Mesenchymal stem cell (in vitro differentiated cells and primary cell): ENCODE data around the gene DGKH.
"Not testable (repeated sequence)": the region's sequence is repeated elsewhere in the genome, so short reads cannot be mapped to it uniquely, and the experiment has no call there.

Source experiments
- DNase-seq: peaks from one replicate; pipeline ENCODE4 v3.0.0-alpha.2; 2013
- H2AFZ ChIP-seq: one replicate; pipeline ENCODE4 v1.6.1; 2013; ENCODE audit warnings: low read depth, mild to moderate bottlenecking, control low read depth, inconsistent platforms, low read length, moderate library complexity
- H2AK5ac ChIP-seq: 2 replicates; pipeline ENCODE4 v1.6.1; 2013; ENCODE audit warnings: low read length, moderate library complexity, mild to moderate bottlenecking, inconsistent platforms; ENCODE audit not compliant: severe bottlenecking
- H2BK120ac ChIP-seq: one replicate; pipeline ENCODE4 v1.6.1; 2013; ENCODE audit warnings: low read depth, mild to moderate bottlenecking, inconsistent platforms, low read length, moderate library complexity
- H2BK12ac ChIP-seq, 2 experiments: one replicate each; pipeline ENCODE4 v1.6.1; 2013; ENCODE audit warnings: inconsistent platforms in 2 of 2, low read length in 2 of 2, mild to moderate bottlenecking in 2 of 2, moderate library complexity in 2 of 2, control low read depth in 1 of 2
- H2BK15ac ChIP-seq: one replicate; pipeline ENCODE4 v1.6.1; 2013; ENCODE audit warnings: mild to moderate bottlenecking, low read depth, inconsistent platforms; ENCODE audit not compliant: poor library complexity, severe bottlenecking
- H2BK5ac ChIP-seq: 2 replicates; pipeline ENCODE4 v1.6.1; 2013; ENCODE audit warnings: low read depth, mild to moderate bottlenecking, low read length, control low read depth, inconsistent platforms; ENCODE audit not compliant: poor library complexity, severe bottlenecking
- H3K14ac ChIP-seq, 2 experiments: one replicate each; pipeline ENCODE4 v1.6.1; 2013; ENCODE audit warnings: inconsistent platforms in 2 of 2, low read length in 2 of 2, control low read depth in 1 of 2, mild to moderate bottlenecking in 1 of 2, moderate library complexity in 1 of 2
- H3K18ac ChIP-seq, 2 experiments: one replicate each; pipeline ENCODE4 v1.6.1; 2013; ENCODE audit warnings: inconsistent platforms in 2 of 2, low read length in 2 of 2, control low read depth in 1 of 2, low read depth in 1 of 2, mild to moderate bottlenecking in 1 of 2
- H3K23ac ChIP-seq, 2 experiments: one replicate each; pipeline ENCODE4 v1.6.1; 2013; ENCODE audit warnings: inconsistent platforms in 2 of 2, low read length in 2 of 2, mild to moderate bottlenecking in 2 of 2, moderate library complexity in 2 of 2, control low read depth in 1 of 2
- H3K27ac ChIP-seq: 2 replicates; pipeline ENCODE4 v1.5.1; 2013; ENCODE audit warnings: mild to moderate bottlenecking, moderate library complexity, low read length, control low read depth, inconsistent platforms; ENCODE audit not compliant: poor library complexity, severe bottlenecking
- H3K27me3 ChIP-seq, 2 experiments: 2 replicates each; pipeline versions ENCODE4 v1.6.1 to v1.7.0; 2013; ENCODE audit warnings: low read length in 2 of 2, mild to moderate bottlenecking in 2 of 2, moderate library complexity in 2 of 2, control low read depth in 1 of 2, inconsistent platforms in 1 of 2; ENCODE audit not compliant: control insufficient read depth in 1 of 2, insufficient read depth in 1 of 2
- H3K36me3 ChIP-seq, 2 experiments: 2 replicates each; pipeline versions ENCODE4 v1.6.1 to v1.7.0; 2013; ENCODE audit warnings: low read length in 2 of 2, control low read depth in 1 of 2, inconsistent platforms in 1 of 2, low read depth in 1 of 2, mild to moderate bottlenecking in 1 of 2; ENCODE audit not compliant: insufficient read depth in 2 of 2, control insufficient read depth in 1 of 2
- H3K4ac ChIP-seq, 2 experiments: one replicate each; pipeline ENCODE4 v1.6.1; 2013; ENCODE audit warnings: inconsistent platforms in 2 of 2, low read length in 2 of 2, mild to moderate bottlenecking in 2 of 2, moderate library complexity in 2 of 2, control low read depth in 1 of 2, low read depth in 1 of 2
- H3K4me1 ChIP-seq: 2 replicates; pipeline ENCODE4 v1.6.1; 2013; ENCODE audit warnings: low read depth, low read length, control low read depth; ENCODE audit not compliant: control insufficient read depth, insufficient read depth
- H3K4me2 ChIP-seq: 2 replicates; pipeline ENCODE4 v1.6.1; 2013; ENCODE audit warnings: low read length, mild to moderate bottlenecking, inconsistent platforms; ENCODE audit not compliant: poor library complexity, severe bottlenecking
- H3K4me3 ChIP-seq, 2 experiments: 2 replicates each; pipeline versions ENCODE4 v1.5.1 to v1.7.0; 2013; ENCODE audit warnings: low read length in 2 of 2, mild to moderate bottlenecking in 2 of 2, control low read depth in 1 of 2, low read depth in 1 of 2; ENCODE audit not compliant: insufficient read depth in 1 of 2
- H3K79me1 ChIP-seq: replicated peaks from 2 replicates; pipeline ENCODE4 v1.6.1; 2013; ENCODE audit warnings: mild to moderate bottlenecking, control low read depth, low read length, inconsistent platforms; ENCODE audit not compliant: poor library complexity, severe bottlenecking
- H3K9ac ChIP-seq: 2 replicates; pipeline ENCODE4 v1.7.0; 2013; ENCODE audit warnings: mild to moderate bottlenecking, low read length, moderate library complexity
- H3K9me3 ChIP-seq: 2 replicates; pipeline ENCODE4 v1.7.0; 2013; ENCODE audit warnings: mild to moderate bottlenecking, low read length; ENCODE audit not compliant: control insufficient read depth
- H4K8ac ChIP-seq: one replicate; pipeline ENCODE4 v1.6.1; 2013; ENCODE audit warnings: inconsistent platforms, mild to moderate bottlenecking, low read length, moderate library complexity
- H4K91ac ChIP-seq: one replicate; pipeline ENCODE4 v1.6.1; 2013; ENCODE audit warnings: mild to moderate bottlenecking, low read length, inconsistent platforms
- WGBS: methylation state at CpG from one replicate; pipeline ENCODE4 v1.1.7; 2013; ENCODE audit warnings: mixed read lengths; 5-methylcytosine and 5-hydroxymethylcytosine counted together

The DGKH gene

GRCh38 chr13:42070599-42070998 lies 22.2 kb downstream of the DGKH start:
- not testable (repeated sequence) for H3K4me3 ChIP-seq, H3K23ac ChIP-seq, H2BK5ac ChIP-seq, H3K36me3 ChIP-seq, H2BK15ac ChIP-seq, H3K18ac ChIP-seq, H3K9ac ChIP-seq, H2AFZ ChIP-seq, H2BK120ac ChIP-seq, H2BK12ac ChIP-seq, H3K9me3 ChIP-seq, H3K4me1 ChIP-seq, H4K8ac ChIP-seq, H2AK5ac ChIP-seq, H4K91ac ChIP-seq, H3K27ac ChIP-seq, H3K4ac ChIP-seq, H3K4me2 ChIP-seq, H3K14ac ChIP-seq, H3K27me3 ChIP-seq
- DNase-seq = peak; percentile 28
- peaks cover 10% of the 10 kb centered on the region for H3K79me1 ChIP-seq
- 69% methylated on average over 2 of the region's 2 CpGs for WGBS

DNA sequence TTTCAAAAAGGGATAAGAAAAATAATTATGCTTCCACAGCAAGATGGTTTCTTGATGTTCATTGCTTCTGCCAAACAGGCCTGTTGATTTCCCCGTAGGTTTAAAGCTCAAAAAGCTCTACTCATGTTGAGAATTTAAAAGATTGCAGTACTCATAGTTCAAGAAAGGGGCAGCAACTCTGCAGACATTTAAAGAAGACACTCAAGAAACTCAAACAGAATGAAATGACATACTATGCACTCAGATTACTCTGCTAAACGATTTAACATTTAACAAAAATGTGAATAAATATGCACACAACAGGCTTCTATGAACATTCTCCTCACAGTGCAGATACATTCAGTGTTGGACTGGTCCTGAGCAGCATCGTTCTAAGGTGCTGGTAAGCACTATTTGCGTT lies 22.7 kb downstream of the DGKH start:
- WGBS = 99% methylated on average over 4 of the region's 4 CpGs
- DNase-seq, H3K23ac ChIP-seq, H4K91ac ChIP-seq, H3K9ac ChIP-seq, H3K4me1 ChIP-seq, H2AFZ ChIP-seq, H3K4ac ChIP-seq, H2BK120ac ChIP-seq, H3K9me3 ChIP-seq, H3K27me3 ChIP-seq, H3K4me2 ChIP-seq, H2AK5ac ChIP-seq, H3K18ac ChIP-seq, H2BK5ac ChIP-seq, H3K79me1 ChIP-seq, H4K8ac ChIP-seq, H3K4me3 ChIP-seq, H2BK15ac ChIP-seq, H3K27ac ChIP-seq, H3K14ac ChIP-seq, H3K36me3 ChIP-seq, H2BK12ac ChIP-seq: not testable (repeated sequence)

- Histone ChIP-seq H3K18ac (no peak overlapping the region), H4K8ac (no peak overlapping the region), H4K91ac (no peak overlapping the region), H3K27ac (no peak overlapping the region), H2AK5ac (no peak overlapping the region), H3K4me2 (no peak overlapping the region), H3K9me3 (no peaks in the 10 kb centered on the region), H2BK5ac (no peak overlapping the region), H3K23ac (no peak overlapping the region), H3K4ac (no peak overlapping the region), H3K14ac (no peak overlapping the region), H2AFZ (no peak overlapping the region), H2BK15ac (no peak overlapping the region), H3K4me1 (no peaks in the 10 kb centered on the region), H2BK12ac (no peak overlapping the region), H3K36me3 (peaks cover 0 to 3% of the 10 kb centered on the region in 2 experiments), H3K79me1 (peaks cover 4% of the 10 kb centered on the region), H3K4me3 (no peak overlapping the region), H2BK120ac (no peak overlapping the region), H3K9ac (no peak overlapping the region), H3K27me3 (no peaks in the 10 kb centered on the region)
- 89% methylated on average over 5 of the region's 12 CpGs for WGBS
- peak; percentile 53 for DNase-seq
Observed at GRCh38 chr13:42071672-42072419, 23.4 kb downstream of the DGKH start.

GRCh38 chr13:42073683-42074082 lies 25.2 kb downstream of the DGKH start:
- Histone ChIP-seq H3K36me3 (peaks cover 0 to 3% of the 10 kb centered on the region in 2 experiments), H3K9ac (no peak overlapping the region), H3K4ac (no peak overlapping the region), H3K4me2 (no peak overlapping the region), H2AFZ (no peak overlapping the region), H2BK5ac (no peak overlapping the region), H4K91ac (no peak overlapping the region), H3K79me1 (peaks cover 8% of the 10 kb centered on the region), H4K8ac (no peak overlapping the region), H3K18ac (no peak overlapping the region), H3K23ac (no peak overlapping the region), H3K4me3 (no peak overlapping the region), H3K4me1 (peaks cover 3% of the 10 kb centered on the region), H3K9me3 (no peaks in the 10 kb centered on the region), H3K27ac (no peak overlapping the region), H2BK120ac (no peak overlapping the region), H3K14ac (no peak overlapping the region), H3K27me3 (no peaks in the 10 kb centered on the region), H2BK15ac (no peak overlapping the region), H2BK12ac (no peak overlapping the region), H2AK5ac (no peak overlapping the region)
- WGBS = 49% methylated on average over 2 of the region's 3 CpGs
- DNase-seq = no peak
